GM23248 (cell line): Measurements from ENCODE around the gene OSBP2.

Experiments used
- EZH2 ChIP-seq: fragments of 200-600 bp; sonication (generic); IDR thresholded peaks from 2 replicates; pipeline ENCODE4 v1.6.1; 2018; ENCODE audit warnings: antibody characterized with exemption, mild to moderate bottlenecking; ENCODE audit not compliant: insufficient read depth, poor library complexity, severe bottlenecking
- EZH2phosphoT487 ChIP-seq: fragments of 200-600 bp; sonication (generic); IDR thresholded peaks from 2 replicates; pipeline ENCODE4 v1.6.1; 2018; ENCODE audit warnings: antibody characterized with exemption, moderate library complexity, mild to moderate bottlenecking, low read depth; ENCODE audit not compliant: insufficient read depth

- no peak for TF ChIP-seq EZH2
- no peak for TF ChIP-seq EZH2phosphoT487
Observed at GRCh38 chr22:30930228-30930627, 235.6 kb downstream of the OSBP2 start.
